RWPE2 (cell line): Measurements from ENCODE around the gene RPS28.

Source experiments
- ATAC-seq: fragments of 200-7000 bp; cut with Tn5 transposase; 3 replicates; pipeline ENCODE4 v1.9.1; 2021; ENCODE audit warnings: low read depth
- DNase-seq: peaks from one replicate; pipeline ENCODE4 v3.0.0-alpha.2; 2020; ENCODE audit warnings: low spot score
- H3K27ac ChIP-seq: fragments of 450-650 bp; 2 replicates; pipeline ENCODE4 v1.5.1; 2017; ENCODE audit warnings: mild to moderate bottlenecking; ENCODE audit not compliant: poor library complexity, severe bottlenecking
- H3K27me3 ChIP-seq: fragments of 250-450 bp; sonication (Bioruptor Pico); 2 replicates; pipeline ENCODE4 v1.5.1; 2021; ENCODE audit warnings: mild to moderate bottlenecking, moderate library complexity; ENCODE audit not compliant: insufficient read depth, poor library complexity, severe bottlenecking
- H3K36me3 ChIP-seq: fragments of 250-450 bp; sonication (Bioruptor Pico); 2 replicates; pipeline ENCODE4 v1.5.1; 2020; ENCODE audit warnings: low read depth, mild to moderate bottlenecking, moderate library complexity
- H3K4me1 ChIP-seq: fragments of 250-450 bp; sonication (Bioruptor Pico); 2 replicates; pipeline ENCODE4 v1.5.1; 2021; ENCODE audit warnings: mild to moderate bottlenecking, moderate library complexity; ENCODE audit not compliant: insufficient read depth, poor library complexity, severe bottlenecking
- H3K4me3 ChIP-seq: fragments of 250-450 bp; sonication (Bioruptor Pico); 2 replicates; pipeline ENCODE4 v1.5.1; 2021; ENCODE audit warnings: mild to moderate bottlenecking, moderate library complexity; ENCODE audit not compliant: severe bottlenecking
- H3K9me3 ChIP-seq: fragments of 250-450 bp; sonication (Bioruptor Pico); 2 replicates; pipeline ENCODE4 v1.5.1; 2021; ENCODE audit warnings: mild to moderate bottlenecking, moderate library complexity; ENCODE audit not compliant: severe bottlenecking
- CTCF ChIP-seq: fragments of 450-650 bp; IDR thresholded peaks from one replicate; pipeline ENCODE4 v1.5.1; 2017; ENCODE audit warnings: mild to moderate bottlenecking, moderate library complexity; ENCODE audit not compliant: poor library complexity, severe bottlenecking

The RPS28 gene

GRCh38 chr19:8331263-8331845 lies 10.1 kb downstream of the RPS28 start:
- Histone ChIP-seq H3K4me3 (no peak overlapping the region), H3K9me3 (no peaks in the 10 kb centered on the region), H3K27ac (no peak overlapping the region), H3K27me3 (peaks cover 18% of the 10 kb centered on the region), H3K36me3 (no peaks in the 10 kb centered on the region), H3K4me1 (no peaks in the 10 kb centered on the region)
- TF ChIP-seq CTCF, result no peak
- ATAC-seq (no peak), DNase-seq (no peak)

GRCh38 chr19:8332976-8333766 lies 11.9 kb downstream of the RPS28 start:
- no peaks in the 10 kb centered on the region for H3K4me1 ChIP-seq
- no peak for TF ChIP-seq CTCF
- peaks cover 18% of the 10 kb centered on the region for H3K27me3 ChIP-seq
- no peaks in the 10 kb centered on the region for H3K36me3 ChIP-seq
- ATAC-seq (no peak), DNase-seq (no peak)
- no peak overlapping the region for H3K4me3 ChIP-seq
- H3K9me3 ChIP-seq, result no peaks in the 10 kb centered on the region
- no peak overlapping the region for H3K27ac ChIP-seq

GRCh38 chr19:8333767-8334457 lies 12.6 kb downstream of the RPS28 start:
- no peak for TF ChIP-seq CTCF
- H3K9me3 ChIP-seq, result no peaks in the 10 kb centered on the region
- H3K36me3 ChIP-seq, result no peaks in the 10 kb centered on the region
- no peak overlapping the region for H3K27ac ChIP-seq
- peaks cover 18% of the 10 kb centered on the region for H3K27me3 ChIP-seq
- no peaks in the 10 kb centered on the region for H3K4me1 ChIP-seq
- peak overlapping the region; percentile 39 for H3K4me3 ChIP-seq
- DNase-seq (no peak), ATAC-seq (peak; percentile 22; the same call in 1 of the 3 replicates)

GRCh38 chr19:8334458-8335342 lies 13.4 kb downstream of the RPS28 start:
- peak overlapping the region; percentile 39 for H3K4me3 ChIP-seq
- peaks cover 18% of the 10 kb centered on the region for H3K27me3 ChIP-seq
- ATAC-seq (peak; percentile 75), DNase-seq (no peak)
- H3K36me3 ChIP-seq, result no peaks in the 10 kb centered on the region
- no peaks in the 10 kb centered on the region for H3K9me3 ChIP-seq
- no peak overlapping the region for H3K27ac ChIP-seq
- no peaks in the 10 kb centered on the region for H3K4me1 ChIP-seq
- no peak for TF ChIP-seq CTCF
